Ishikawa (cell line): ENCODE data around the gene CBFA2T2.

Experiments
- CEBPB ChIP-seq: IDR thresholded peaks from 2 replicates; pipeline ENCODE4 v1.6.1; 2012
- CREB1 ChIP-seq: IDR thresholded peaks from 2 replicates; pipeline ENCODE4 v1.6.1; 2012; ENCODE audit warnings: low read depth
- EGR1 ChIP-seq: IDR thresholded peaks from 2 replicates; pipeline ENCODE4 v1.6.1; 2012
- EP300 ChIP-seq: IDR thresholded peaks from 2 replicates; pipeline ENCODE4 v1.6.1; 2012; ENCODE audit warnings: borderline replicate concordance
- FOXM1 ChIP-seq: IDR thresholded peaks from 2 replicates; pipeline ENCODE4 v1.6.1; 2012; ENCODE audit warnings: low read depth, borderline replicate concordance
- MAX ChIP-seq: IDR thresholded peaks from 2 replicates; pipeline ENCODE4 v1.6.1; 2012
- NFIC ChIP-seq: IDR thresholded peaks from 2 replicates; pipeline ENCODE4 v1.6.1; 2012
- RAD21 ChIP-seq: IDR thresholded peaks from 2 replicates; pipeline ENCODE4 v1.6.1; 2012; ENCODE audit warnings: low read depth
- REST ChIP-seq: IDR thresholded peaks from 2 replicates; pipeline ENCODE4 v1.6.1; 2012; ENCODE audit warnings: low read depth, mild to moderate bottlenecking
- TAF1 ChIP-seq: IDR thresholded peaks from 2 replicates; pipeline ENCODE4 v1.6.1; 2012; ENCODE audit warnings: low read depth, mild to moderate bottlenecking
- TCF12 ChIP-seq: IDR thresholded peaks from 2 replicates; pipeline ENCODE4 v1.6.1; 2012; ENCODE audit warnings: low read depth
- TEAD4 ChIP-seq: IDR thresholded peaks from 2 replicates; pipeline ENCODE4 v1.6.1; 2012
- USF1 ChIP-seq: IDR thresholded peaks from 2 replicates; pipeline ENCODE4 v1.6.1; 2012
- YY1 ChIP-seq: IDR thresholded peaks from 2 replicates; pipeline ENCODE4 v1.6.1; 2012; ENCODE audit warnings: low read depth
- ZBTB7A ChIP-seq: IDR thresholded peaks from 2 replicates; pipeline ENCODE4 v1.6.1; 2012; ENCODE audit warnings: low read depth

Gene CBFA2T2

GRCh38 chr20:33481431-33481941 is 8.4 kb upstream of the CBFA2T2 start:
- no peak for TF ChIP-seq EGR1
- TF ChIP-seq CEBPB: no peak
- TF ChIP-seq RAD21: no peak
- TF ChIP-seq YY1: no peak
- TF ChIP-seq NFIC: no peak
- TF ChIP-seq ZBTB7A: no peak
- no peak for TF ChIP-seq REST

- TF ChIP-seq USF1: no peak
- TF ChIP-seq ZBTB7A: no peak
Observed at GRCh38 chr20:33482581-33482980, 7.3 kb upstream of the CBFA2T2 start.

- TF ChIP-seq REST (no peak), EP300 (no peak), ZBTB7A (no peak), TAF1 (no peak), MAX (no peak)
Observed at GRCh38 chr20:33488201-33488600, 1.7 kb upstream of the CBFA2T2 start.

GRCh38 chr20:33489495-33490022 is 337 bp upstream of the CBFA2T2 start:
- TF ChIP-seq TEAD4: 0 out of 2 replicates have a peak, but pooled peaks have one; percentile 8
- peak; percentile 87 for TF ChIP-seq MAX
- TF ChIP-seq RAD21: no peak
- TF ChIP-seq ZBTB7A: no peak
- no peak for TF ChIP-seq REST
- TF ChIP-seq NFIC: no peak
- TF ChIP-seq USF1: peak; percentile 83
- no peak for TF ChIP-seq EP300
- peak; percentile 56; the same call in 1 of the 2 replicates for TF ChIP-seq TAF1
- no peak for TF ChIP-seq FOXM1
- TF ChIP-seq CEBPB: no peak
- peak; percentile 65 for TF ChIP-seq CREB1
- TF ChIP-seq YY1: no peak
- no peak for TF ChIP-seq TCF12
- no peak for TF ChIP-seq EGR1

GRCh38 chr20:33490934-33491656 is 1.2 kb downstream of the CBFA2T2 start:
- TF ChIP-seq FOXM1: no peak
- no peak for TF ChIP-seq CEBPB
- TF ChIP-seq TEAD4: no peak
- no peak for TF ChIP-seq USF1
- no peak for TF ChIP-seq RAD21
- no peak for TF ChIP-seq ZBTB7A
- no peak for TF ChIP-seq REST
- TF ChIP-seq EGR1: no peak
- TF ChIP-seq TCF12: no peak
- TF ChIP-seq YY1: no peak
- no peak for TF ChIP-seq NFIC
- TF ChIP-seq EP300: no peak
- TF ChIP-seq CREB1: no peak
- no peak for TF ChIP-seq MAX
- TF ChIP-seq TAF1: no peak
